PFSK-1 (cell line): Measurements from ENCODE around the gene ACADSB.

Experiments used
- FOXP2 ChIP-seq: optimal IDR thresholded peaks from 2 replicates; pipeline ENCODE3; 2011; ENCODE audit warnings: borderline replicate concordance, control low read depth, inconsistent platforms; ENCODE audit not compliant: insufficient read depth; ENCODE audit errors: extremely low read length, extremely low read depth
- POLR2AphosphoS5 ChIP-seq: IDR thresholded peaks from 2 replicates; pipeline ENCODE4 v1.6.1; 2012; ENCODE audit warnings: low read depth, mild to moderate bottlenecking, control low read depth, low read length, moderate library complexity
- REST ChIP-seq, 2 experiments: IDR thresholded peaks; 2 replicates each; pipeline versions ENCODE4 v1.6.1 to v1.8.0; 2011 to 2012; ENCODE audit warnings: low read depth in 2 of 2, low read length in 2 of 2, control low read depth in 1 of 2, inconsistent platforms in 1 of 2, mild to moderate bottlenecking in 1 of 2, moderate library complexity in 1 of 2; ENCODE audit not compliant: insufficient read depth in 1 of 2
- SIN3A ChIP-seq: IDR thresholded peaks from 2 replicates; pipeline ENCODE4 v1.6.1; 2012; ENCODE audit warnings: mild to moderate bottlenecking, low read length, moderate library complexity, borderline replicate concordance; ENCODE audit not compliant: insufficient read depth
- TAF1 ChIP-seq: IDR thresholded peaks from 2 replicates; pipeline ENCODE4 v1.6.1; 2012; ENCODE audit warnings: low read length, control low read depth, borderline replicate concordance; ENCODE audit not compliant: insufficient read depth

Gene ACADSB

GRCh38 chr10:123061865-123062264, 53.1 kb downstream of the ACADSB start:
- TF ChIP-seq POLR2AphosphoS5 (no peak), SIN3A (no peak), REST (IDR thresholded peaks at IDR 0.05; ENCODE audit: insufficient read depth in 1 of 2, low read depth in 2 of 2, low read length in 2 of 2) (no peak), TAF1 (no peak), FOXP2 (no peak)

- TF ChIP-seq TAF1 (no peak), FOXP2 (no peak), REST (IDR thresholded peaks at IDR 0.05; ENCODE audit: insufficient read depth in 1 of 2, low read depth in 2 of 2, low read length in 2 of 2) (no peak), POLR2AphosphoS5 (no peak), SIN3A (no peak)
These were observed 53.9 kb downstream of the ACADSB start for GRCh38 chr10:123062726-123063125.

- TF ChIP-seq TAF1 (no peak), FOXP2 (no peak), SIN3A (no peak), REST (IDR thresholded peaks at IDR 0.05; ENCODE audit: insufficient read depth in 1 of 2, low read depth in 2 of 2, low read length in 2 of 2) (no peak), POLR2AphosphoS5 (no peak)
These were observed 59.5 kb downstream of the ACADSB start for GRCh38 chr10:123068087-123068853.

GRCh38 chr10:123069246-123069986, 60.6 kb downstream of the ACADSB start:
- TF ChIP-seq FOXP2 (no peak), SIN3A (no peak), TAF1 (no peak), POLR2AphosphoS5 (no peak), REST (IDR thresholded peaks at IDR 0.05; ENCODE audit: insufficient read depth in 1 of 2, low read depth in 2 of 2, low read length in 2 of 2) (no peak)
